Lung (tissue), 12 donors: Measurements from ENCODE around the gene KIZ. TPM values are rescaled to one million over a fixed set of nuclear protein-coding genes. Genes with fewer than 3 reads are reported as not detected.

Experiments
- ATAC-seq: fragments of 200-7000 bp; cut with Tn5 transposase; one replicate; pipeline ENCODE4 v1.9.1; 2020; ENCODE audit warnings: moderate number of reproducible peaks; ENCODE audit not compliant: insufficient read depth, low FRiP score
- DNase-seq, 3 donors: peaks; one replicate each; pipeline ENCODE4 v3.0.0-alpha.2; 2013 to 2017
- H3K27ac ChIP-seq, 2 donors: one replicate each; pipeline ENCODE4 v1.5.1; 2013; ENCODE audit warnings: mild to moderate bottlenecking in 2 of 2, moderate library complexity in 2 of 2, control low read depth in 1 of 2, inconsistent platforms in 1 of 2, low read depth in 1 of 2, low read length in 1 of 2
- H3K27me3 ChIP-seq, 3 donors: one replicate each; pipeline ENCODE4 v1.5.1; 2013; ENCODE audit warnings: low read length in 2 of 3; ENCODE audit not compliant: control insufficient read depth in 3 of 3, insufficient read depth in 3 of 3
- H3K36me3 ChIP-seq, 4 donors: one replicate each; pipeline ENCODE4 v1.5.1; 2013; ENCODE audit warnings: low read length in 4 of 4, mild to moderate bottlenecking in 1 of 4, moderate library complexity in 1 of 4; ENCODE audit not compliant: control insufficient read depth in 4 of 4, insufficient read depth in 4 of 4
- H3K4me1 ChIP-seq, 5 donors: one replicate each; pipeline ENCODE4 v1.5.1; 2013; ENCODE audit warnings: low read length in 5 of 5, mild to moderate bottlenecking in 2 of 5, moderate library complexity in 1 of 5; ENCODE audit not compliant: control insufficient read depth in 5 of 5, insufficient read depth in 5 of 5
- H3K4me3 ChIP-seq: one replicate; pipeline ENCODE4 v1.5.1; 2013; ENCODE audit warnings: mild to moderate bottlenecking, control low read depth, moderate library complexity
- H3K9ac ChIP-seq, 2 donors: one replicate each; pipeline ENCODE4 v1.5.1; 2013; ENCODE audit warnings: low read length in 2 of 2, control low read depth in 1 of 2; ENCODE audit not compliant: insufficient read depth in 1 of 2
- H3K9me3 ChIP-seq, 4 donors: one replicate each; pipeline ENCODE4 v1.5.1; 2013; ENCODE audit warnings: low read length in 3 of 4, mild to moderate bottlenecking in 1 of 4, moderate library complexity in 1 of 4; ENCODE audit not compliant: control insufficient read depth in 4 of 4, insufficient read depth in 3 of 4
- CTCF ChIP-seq: IDR thresholded peaks from 2 replicates; pipeline ENCODE4 v1.5.1; 2012; ENCODE audit warnings: mild to moderate bottlenecking; ENCODE audit errors: control extremely low read depth, extremely low read depth
- WGBS, 2 donors: extraction: QIAGEN DNeasy Blood & Tissue Kit; methylation state at CpG; one replicate each; pipeline ENCODE4 v1.1.7; 2013; 5-methylcytosine and 5-hydroxymethylcytosine counted together
- polyA plus RNA-seq, 2 donors: library from polyadenylated mRNA; stranded (reverse); fragments of 200-250 nt; gene quantifications; one replicate each; pipeline ENCODE4 v1.2.1, GENCODE V29; 2013
- total RNA-seq, 2 donors: library from RNA; depleted of rRNA in 1 of 2; stranded (reverse); fragments of >200 nt in 1 of 2; gene quantifications; one replicate each; pipeline ENCODE4 v1.2.1, GENCODE V29; 2014 to 2021
- donor health status: control.
- donor health status: control.
- donor health status: Bipolar disorder and iron deficiency.
- donor health status: healthy.
- donor health status: DM: yes; HTN: yes; CAD: no.

Gene KIZ
- total and polyA plus RNA-seq, 4 donors: 4.1 to 22.5 (median 9.1) TPM

DNA sequence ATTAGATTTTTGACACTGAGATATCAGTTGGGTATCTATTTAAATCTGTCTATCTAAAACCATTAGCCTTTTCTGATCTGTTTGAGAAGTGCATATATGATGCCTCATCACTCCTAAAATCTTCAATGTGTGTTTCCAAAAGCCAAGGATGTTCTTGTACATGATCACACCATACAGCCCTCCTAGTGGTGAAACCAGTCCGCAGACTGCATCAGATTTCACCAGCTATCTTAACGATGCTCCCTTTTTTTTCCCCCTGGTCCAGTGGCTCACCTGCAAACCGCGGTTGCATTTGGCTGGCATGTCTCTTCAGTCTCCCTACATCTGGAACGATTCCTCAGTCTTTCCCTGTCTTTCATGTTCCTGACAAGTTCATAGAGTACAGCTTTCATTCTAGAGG is 4.0 kb downstream of the KIZ start:
- Histone ChIP-seq H3K9me3 (no peaks in the 10 kb centered on the region), H3K4me3 (no peak overlapping the region), H3K36me3 (peaks cover 0 to 7% (median 3%) of the 10 kb centered on the region in 4 donors), H3K27me3 (no peaks in the 10 kb centered on the region), H3K9ac (no peak overlapping the region), H3K27ac (no peak overlapping the region), H3K4me1 (peaks cover 0 to 3% (median 0%) of the 10 kb centered on the region in 5 donors)
- no peak for DNase-seq
- WGBS, 2 donors: 86 to 91% methylated on average over 5 of the region's 5 CpGs
- no peak for TF ChIP-seq CTCF
- ATAC-seq: no peak

DNA sequence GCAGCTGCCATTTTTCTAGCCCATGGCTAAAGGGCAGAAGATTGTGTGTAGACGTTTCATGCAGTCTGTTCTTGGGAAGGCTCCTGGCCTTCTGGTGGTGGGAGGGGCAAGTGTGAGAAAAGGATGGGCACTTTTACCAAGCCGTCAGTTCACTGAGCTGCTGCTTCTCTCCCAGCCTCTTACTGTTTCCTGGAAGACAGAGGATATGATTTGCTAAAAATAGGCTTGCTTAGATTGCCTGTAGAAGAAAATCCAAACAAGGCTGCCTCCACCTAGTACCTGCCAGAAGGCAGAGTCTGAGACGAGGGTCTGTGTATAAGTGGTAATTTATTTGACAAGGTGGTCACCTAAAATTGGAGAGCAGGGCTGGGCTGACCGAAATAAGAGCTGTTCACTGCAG is 7.5 kb downstream of the KIZ start:
- Histone ChIP-seq H3K4me3 (no peak overlapping the region), H3K27ac (no peak overlapping the region), H3K36me3 (peaks cover 0 to 13% (median 3%) of the 10 kb centered on the region in 4 donors), H3K4me1 (no peaks in the 10 kb centered on the region), H3K9ac (no peak overlapping the region), H3K27me3 (no peaks in the 10 kb centered on the region), H3K9me3 (no peaks in the 10 kb centered on the region)
- no peak for TF ChIP-seq CTCF
- 82 to 95% methylated on average over 4 of the region's 4 CpGs for WGBS, 2 donors
- ATAC-seq (no peak), DNase-seq (no peak)

GRCh38 chr20:21133917-21134622 is 8.2 kb downstream of the KIZ start:
- no peak overlapping the region for H3K27ac ChIP-seq
- H3K9me3 ChIP-seq: no peaks in the 10 kb centered on the region
- DNase-seq: no peak
- WGBS, 2 donors: 92 to 93% methylated on average over 16 of the region's 16 CpGs
- no peak overlapping the region for H3K9ac ChIP-seq
- TF ChIP-seq CTCF: no peak
- peaks cover 0 to 13% (median 3%) of the 10 kb centered on the region in 4 donors for H3K36me3 ChIP-seq
- H3K27me3 ChIP-seq: no peaks in the 10 kb centered on the region
- ATAC-seq: no peak
- H3K4me3 ChIP-seq: no peak overlapping the region
- H3K4me1 ChIP-seq: no peaks in the 10 kb centered on the region
